Thyroid gland (tissue), 4 donors: ENCODE data around the gene PARD3B. TPM values are rescaled to one million over a fixed set of nuclear protein-coding genes. Genes with fewer than 3 reads are reported as not detected.

Source experiments
- DNase-seq, 2 donors: peaks; one replicate each; pipeline ENCODE4 v3.0.0-alpha.2; 2019
- H3K27ac ChIP-seq, 3 donors: fragments of 200-600 bp; sonication (generic); 1 replicate in 2 of 3; 2 replicates in 1 of 3; pipeline ENCODE4 v1.5.1; 2016 to 2019; ENCODE audit warnings: mild to moderate bottlenecking in 1 of 3, moderate library complexity in 1 of 3
- H3K27me3 ChIP-seq: fragments of 200-600 bp; sonication (generic); one replicate; pipeline ENCODE4 v1.5.1; 2019
- H3K36me3 ChIP-seq, 2 donors: fragments of 200-600 bp; sonication (generic); one replicate each; pipeline ENCODE4 v1.5.1; 2016 to 2019
- H3K4me1 ChIP-seq, 2 donors: fragments of 200-600 bp; sonication (generic); one replicate each; pipeline ENCODE4 v1.5.1; 2017 to 2019
- H3K4me3 ChIP-seq, 3 donors: fragments of 200-600 bp; sonication (generic); replicated peaks in 1 of 3; 1 replicate in 2 of 3; 2 replicates in 1 of 3; pipeline ENCODE4 v1.5.1; 2016; ENCODE audit warnings: mild to moderate bottlenecking in 1 of 3
- H3K9me3 ChIP-seq: fragments of 200-600 bp; sonication (generic); one replicate; pipeline ENCODE4 v1.5.1; 2017
- CTCF ChIP-seq, 6 experiments: fragments of 200-600 bp in 3 of 6; fragments of 450-650 bp in 3 of 6; sonication (generic) in 3 of 6; IDR thresholded peaks; one replicate each; pipeline ENCODE4 v1.5.1; 2016 to 2019; ENCODE audit warnings: antibody characterized with exemption in 6 of 6, mild to moderate bottlenecking in 2 of 6, inconsistent platforms in 1 of 6, moderate library complexity in 1 of 6
- POLR2A ChIP-seq, 2 donors: fragments of 450-650 bp; IDR thresholded peaks; one replicate each; pipeline ENCODE4 v1.6.1; 2017; ENCODE audit warnings: antibody characterized with exemption in 2 of 2, mild to moderate bottlenecking in 2 of 2, moderate library complexity in 1 of 2
- WGBS, 2 donors: methylation state at CpG; one replicate each; pipeline ENCODE4 v1.1.5; 2017; 5-methylcytosine and 5-hydroxymethylcytosine counted together
- intact Hi-C: fragments of 100-400 bp; cut with DNase I; formaldehyde crosslinking; loops from one replicate; pipeline ENCODE4 v1.15.1; 2023
- total RNA-seq, 4 donors: library from RNA; depleted of rRNA; stranded (reverse); fragments of >200 nt; gene quantifications; one replicate each; pipeline ENCODE4 v1.2.3, GENCODE V29; 2016

The PARD3B gene
- total RNA-seq, 4 donors from 2014 or later, result 27.0 to 43.4 (median 34.6) TPM

DNA sequence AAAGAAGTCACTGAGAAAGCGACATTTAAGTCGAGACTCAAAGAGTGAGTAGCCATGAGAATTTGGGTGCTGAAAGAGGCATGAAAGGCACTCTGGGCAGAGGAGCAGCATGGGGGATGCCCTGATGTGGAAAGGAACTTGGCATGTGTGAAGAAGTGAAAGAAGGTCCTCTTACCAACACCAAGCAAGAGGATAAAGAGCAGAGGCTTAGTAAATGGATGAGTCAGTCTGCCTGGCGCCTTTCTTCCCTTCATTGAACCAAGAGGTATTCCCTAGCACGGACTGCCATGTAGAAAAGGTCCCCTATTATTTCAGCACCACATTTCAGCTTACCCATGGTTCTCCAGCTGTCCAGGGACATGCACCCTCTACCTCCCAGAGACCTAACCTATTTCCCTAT lies 915.9 kb downstream of the PARD3B start:
- intact Hi-C loops, result no loop called here
- Histone ChIP-seq H3K27ac (no peak overlapping the region), H3K4me3 (no peak overlapping the region), H3K36me3 (no peaks in the 10 kb centered on the region), H3K9me3 (no peaks in the 10 kb centered on the region), H3K4me1 (no peaks in the 10 kb centered on the region), H3K27me3 (no peaks in the 10 kb centered on the region)
- WGBS, 2 donors, result 95 to 99% methylated on average over 4 of the region's 4 CpGs
- TF ChIP-seq CTCF (IDR thresholded peaks at IDR 0.05) (no peak), POLR2A (IDR thresholded peaks at IDR 0.05) (no peak)
- DNase-seq, result no peak

DNA sequence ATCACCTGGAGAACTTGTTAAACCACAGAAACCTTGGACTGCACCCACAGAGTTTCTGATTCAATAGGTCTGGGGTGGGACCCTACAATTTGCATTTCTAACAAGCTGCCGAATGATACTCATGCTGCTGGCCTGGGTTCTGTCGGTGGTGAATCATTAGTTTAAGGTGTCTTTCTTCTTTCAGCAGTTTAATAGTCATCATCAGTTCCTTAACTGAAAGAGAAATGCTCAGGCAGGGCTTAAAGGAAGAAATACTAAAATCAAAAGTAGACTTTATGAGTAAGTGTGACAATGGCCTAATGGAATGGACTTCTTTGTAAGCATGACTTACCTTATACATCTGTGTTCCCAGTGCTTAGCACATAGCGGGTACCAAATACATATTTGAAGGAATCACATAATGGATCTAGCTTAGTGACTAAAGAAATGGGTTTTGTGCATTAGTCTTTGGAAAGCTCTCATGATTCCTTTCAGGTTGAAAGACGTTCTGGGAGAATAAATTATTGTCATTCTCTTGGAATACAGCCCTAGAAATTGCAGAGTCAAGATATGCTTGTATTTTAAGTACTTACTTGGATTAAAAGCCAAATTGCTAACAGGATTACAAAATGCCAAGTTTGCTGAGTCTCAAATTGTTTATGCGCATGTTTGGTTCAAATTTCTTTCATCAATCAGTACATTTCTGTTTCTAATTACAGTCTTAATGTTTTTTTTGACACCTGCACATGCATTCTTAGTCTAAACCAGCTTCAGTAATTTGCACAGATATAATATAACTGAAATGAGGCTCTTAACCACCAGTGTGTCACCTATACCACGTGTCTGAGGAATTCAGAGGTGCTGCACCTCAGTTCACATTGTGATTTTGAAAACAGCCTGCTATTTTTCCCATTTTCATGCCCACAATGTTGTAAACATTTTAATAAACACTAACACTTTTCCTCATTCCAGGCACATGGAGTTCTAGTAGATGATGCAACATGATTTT lies 916.7 kb downstream of the PARD3B start:
- no peak for DNase-seq
- 79 to 83% methylated on average over 6 of the region's 6 CpGs for WGBS, 2 donors
- Histone ChIP-seq H3K4me1 (no peaks in the 10 kb centered on the region), H3K36me3 (no peaks in the 10 kb centered on the region), H3K9me3 (no peaks in the 10 kb centered on the region), H3K27ac (no peak overlapping the region), H3K27me3 (no peaks in the 10 kb centered on the region), H3K4me3 (no peak overlapping the region)
- intact Hi-C loops, result no loop called here
- TF ChIP-seq CTCF (IDR thresholded peaks at IDR 0.05), result no peak
- TF ChIP-seq POLR2A (IDR thresholded peaks at IDR 0.05), result no peak

DNA sequence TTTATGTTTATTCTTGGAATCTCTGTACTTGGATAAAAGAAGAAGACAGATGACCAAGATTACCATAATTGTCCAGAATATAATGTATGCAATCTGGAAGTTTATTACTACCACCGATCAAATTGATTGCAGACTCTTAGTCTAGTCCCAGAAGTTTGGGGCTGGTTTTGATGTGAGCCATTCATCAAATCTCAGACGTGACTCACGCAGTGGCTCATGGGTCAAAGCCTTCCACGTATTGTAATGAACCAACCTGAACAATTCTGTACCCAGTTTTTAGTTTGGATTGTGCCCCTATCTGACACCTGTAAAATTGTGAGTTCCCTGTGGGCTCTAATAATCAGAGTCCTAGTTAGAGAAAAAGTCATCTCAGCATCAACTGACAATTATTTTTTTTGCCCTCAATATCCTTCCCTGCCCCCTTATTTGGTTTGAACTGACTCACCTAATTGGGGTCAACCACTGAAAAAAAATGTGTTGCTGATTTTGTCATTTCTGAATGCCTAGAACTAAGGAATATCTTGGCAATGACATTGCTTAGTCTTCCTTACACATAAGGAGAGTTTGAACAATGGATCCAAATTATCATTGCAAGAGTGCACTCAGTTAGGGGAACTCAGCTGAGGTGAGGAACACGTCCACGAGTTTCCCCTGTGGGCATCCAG lies 917.5 kb downstream of the PARD3B start:
- intact Hi-C loops, result no loop called here
- WGBS, 2 donors, result 94 to 96% methylated on average over 6 of the region's 6 CpGs
- H3K27ac ChIP-seq, result no peak overlapping the region
- no peaks in the 10 kb centered on the region for H3K9me3 ChIP-seq
- no peaks in the 10 kb centered on the region for H3K36me3 ChIP-seq
- no peaks in the 10 kb centered on the region for H3K27me3 ChIP-seq
- DNase-seq, result no peak
- no peak for TF ChIP-seq CTCF (IDR thresholded peaks at IDR 0.05)
- TF ChIP-seq POLR2A (IDR thresholded peaks at IDR 0.05), result no peak
- H3K4me1 ChIP-seq, result no peaks in the 10 kb centered on the region
- H3K4me3 ChIP-seq, result no peak overlapping the region

- H3K27ac ChIP-seq, result no peak overlapping the region
- H3K36me3 ChIP-seq, result no peaks in the 10 kb centered on the region
- no peaks in the 10 kb centered on the region for H3K9me3 ChIP-seq
- 91 to 93% methylated on average over 5 of the region's 5 CpGs for WGBS, 2 donors
- H3K4me1 ChIP-seq, result no peaks in the 10 kb centered on the region
- no peak overlapping the region for H3K4me3 ChIP-seq
- DNase-seq, result no peak
- H3K27me3 ChIP-seq, result no peaks in the 10 kb centered on the region
- no peak for TF ChIP-seq POLR2A (IDR thresholded peaks at IDR 0.05)
- TF ChIP-seq CTCF (IDR thresholded peaks at IDR 0.05), result no peak
- intact Hi-C loops, result no loop called here
Measured at GRCh38 chr2:205463466-205464025, 918.3 kb downstream of the PARD3B start.
